NCI-H2107 treated with DMSO at 0.1 percent for 48 hours (cell line): Measurements from ENCODE around the gene CAMTA1.
"Not testable (repeated sequence)": the region's sequence is repeated elsewhere in the genome, so short reads cannot be mapped to it uniquely, and the experiment has no call there.

Source experiments
- DNase-seq: peaks from one replicate; lab custom pipeline; 2025; ENCODE audit not compliant: unreplicated experiment; lab: John Stamatoyannopoulos, UW

CAMTA1 gene

DNA sequence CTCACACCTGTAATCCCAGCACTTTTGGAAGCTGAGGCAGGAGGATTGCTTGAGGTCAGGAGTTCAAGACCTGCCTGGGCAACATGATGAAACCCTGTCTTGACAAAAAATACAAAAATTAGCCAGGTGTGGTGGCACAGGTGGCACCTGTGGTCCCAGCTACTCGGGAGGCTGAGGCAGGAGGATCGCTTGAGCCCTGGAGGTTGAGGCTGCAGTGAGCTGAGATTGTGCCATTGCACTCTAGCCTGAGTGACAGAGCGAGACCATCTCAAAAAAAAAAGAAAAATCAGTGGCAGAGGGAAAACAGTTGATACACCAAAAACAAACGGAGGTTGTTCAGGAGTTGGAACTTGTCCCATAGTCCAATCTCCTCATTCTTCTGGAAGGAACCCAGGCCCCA lies 904.1 kb downstream of the CAMTA1 start:
- not testable (repeated sequence) for DNase-seq

- DNase-seq = no peak
These were observed 904.8 kb downstream of the CAMTA1 start for GRCh38 chr1:7690076-7690475.

DNA sequence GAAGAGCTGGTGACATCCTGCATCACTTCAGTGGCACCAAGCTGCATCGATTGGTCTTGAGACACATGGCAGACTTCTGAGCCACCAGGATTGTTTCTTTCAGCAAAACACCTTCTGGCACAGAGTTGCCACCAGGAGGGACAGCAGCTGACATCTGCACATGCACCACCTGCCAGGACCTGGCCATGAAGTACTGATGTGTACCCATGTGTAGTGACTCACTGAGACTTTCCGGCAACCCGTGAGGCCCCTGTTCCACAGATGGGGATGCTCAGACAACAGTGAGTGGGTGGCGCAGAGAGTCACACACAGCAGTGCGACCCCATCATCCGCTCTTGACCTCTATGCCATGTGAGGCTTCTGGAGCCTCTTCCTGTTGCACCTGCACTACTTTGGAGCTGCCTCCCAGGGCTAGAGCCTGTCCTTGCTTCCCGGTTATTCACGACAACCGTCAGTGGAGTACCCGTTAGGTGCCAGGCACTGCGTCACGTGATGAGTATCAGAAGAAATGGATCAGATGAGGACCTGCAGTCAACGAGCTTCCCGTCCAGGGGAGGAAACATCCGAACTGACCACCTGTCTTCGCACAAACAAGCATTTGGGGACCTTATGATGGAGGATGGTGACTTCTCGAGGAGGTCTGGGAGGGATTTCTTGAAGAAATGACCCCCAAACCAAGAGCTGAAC lies 905.4 kb downstream of the CAMTA1 start:
- no peak for DNase-seq

DNA sequence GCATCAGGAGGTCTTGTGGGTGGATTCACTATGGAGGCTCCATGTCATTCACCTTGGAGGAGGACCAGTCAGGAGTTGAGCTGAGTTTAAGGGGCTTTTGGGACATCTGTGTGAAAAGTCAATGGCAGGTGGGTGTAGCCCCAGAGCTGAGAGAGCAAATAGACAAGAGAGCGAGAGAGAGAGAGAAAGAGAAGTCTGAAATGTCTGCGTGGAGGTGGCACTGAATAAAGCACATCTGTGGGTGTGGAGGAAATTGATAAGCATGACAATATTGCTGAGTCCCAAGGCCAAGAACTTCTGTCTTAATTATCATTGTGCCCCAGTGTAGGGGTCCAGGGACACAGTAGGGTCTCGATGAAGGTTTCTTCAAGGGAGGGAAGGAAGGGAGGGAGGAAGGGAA lies 906.3 kb downstream of the CAMTA1 start:
- no peak for DNase-seq

DNA sequence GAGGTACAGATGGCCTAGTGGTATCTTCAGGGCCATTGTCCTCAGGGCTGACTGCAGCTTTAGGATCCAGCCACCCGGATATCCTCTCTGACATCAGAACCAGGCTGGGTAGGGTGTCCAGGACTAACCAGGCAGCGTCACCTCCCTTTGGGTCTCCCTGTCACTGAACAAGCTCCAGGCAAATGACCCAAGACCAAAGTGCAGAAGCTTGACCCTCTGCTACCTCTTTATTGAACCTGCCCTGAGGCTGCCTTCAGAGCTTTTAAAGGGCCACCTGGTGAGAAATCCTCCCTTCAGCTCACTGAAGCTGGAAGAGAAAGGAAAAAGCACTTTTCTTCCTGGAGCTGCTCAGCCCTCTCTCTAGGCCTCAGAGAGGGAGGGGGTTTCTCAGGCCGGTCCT lies 906.8 kb downstream of the CAMTA1 start:
- DNase-seq = no peak

GRCh38 chr1:7693037-7693436 lies 907.8 kb downstream of the CAMTA1 start:
- not testable (repeated sequence) for DNase-seq

DNA sequence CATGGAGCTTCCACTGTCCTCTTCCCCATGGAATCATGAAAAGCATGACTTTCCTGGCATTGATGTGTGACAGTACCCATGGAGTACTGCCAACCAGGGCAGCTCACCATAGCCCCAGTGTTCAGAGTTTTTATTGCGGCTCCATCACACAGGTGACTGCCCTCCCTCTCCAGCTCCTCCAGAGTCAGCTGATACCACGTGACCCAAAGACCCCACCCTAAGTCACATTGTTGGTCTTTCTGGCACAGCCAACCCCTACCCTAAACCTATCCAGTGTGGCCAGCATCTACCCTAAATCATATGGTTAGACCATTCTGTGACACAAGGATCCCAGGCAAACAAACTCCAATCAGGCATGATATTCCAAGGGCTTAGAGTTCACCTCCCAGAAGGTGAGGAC lies 908.4 kb downstream of the CAMTA1 start:
- no peak for DNase-seq

- DNase-seq = no peak
These were observed 909.6 kb downstream of the CAMTA1 start for GRCh38 chr1:7694600-7695496.

- DNase-seq = no peak
These were observed 910.4 kb downstream of the CAMTA1 start for GRCh38 chr1:7695497-7696117.

DNA sequence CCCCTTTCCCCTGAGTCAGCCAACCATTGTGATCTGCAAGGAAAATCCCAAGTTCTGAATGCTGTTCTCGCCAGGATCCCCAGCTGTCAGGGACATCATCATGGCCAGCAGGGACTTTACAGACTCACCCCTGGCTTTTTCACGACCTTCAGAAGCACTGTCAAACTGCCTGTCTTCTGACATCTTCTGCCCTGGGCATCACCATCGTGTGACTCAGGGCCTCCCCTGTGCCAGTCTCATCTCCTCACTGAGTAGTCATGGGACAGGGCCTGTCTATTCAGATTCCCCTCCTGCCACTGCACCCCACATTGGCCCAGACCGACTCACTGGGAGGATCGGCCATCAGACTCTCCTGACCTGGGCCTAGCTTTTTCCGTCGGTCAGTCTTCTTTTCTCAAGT lies 913.4 kb downstream of the CAMTA1 start:
- DNase-seq = no peak

DNA sequence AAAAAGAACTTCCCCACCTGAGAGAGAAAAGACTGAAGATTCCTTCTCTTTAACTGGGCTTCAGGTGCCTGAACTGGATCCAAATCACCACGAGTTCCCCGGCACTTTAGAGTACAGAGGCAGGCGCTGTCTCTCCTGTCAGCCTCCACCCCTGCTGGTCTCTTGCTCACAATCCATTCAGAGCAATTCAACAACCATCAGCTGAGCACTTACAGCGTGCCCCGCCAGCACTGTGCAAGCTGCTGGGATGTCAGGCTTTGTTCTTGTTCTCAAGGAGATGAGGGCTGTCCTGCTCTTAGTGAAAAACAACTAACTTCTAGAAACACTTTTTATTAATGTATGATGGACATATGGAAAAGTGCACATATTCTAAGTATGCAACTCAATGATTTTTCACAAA lies 917.1 kb downstream of the CAMTA1 start:
- peak; percentile 8 for DNase-seq

DNA sequence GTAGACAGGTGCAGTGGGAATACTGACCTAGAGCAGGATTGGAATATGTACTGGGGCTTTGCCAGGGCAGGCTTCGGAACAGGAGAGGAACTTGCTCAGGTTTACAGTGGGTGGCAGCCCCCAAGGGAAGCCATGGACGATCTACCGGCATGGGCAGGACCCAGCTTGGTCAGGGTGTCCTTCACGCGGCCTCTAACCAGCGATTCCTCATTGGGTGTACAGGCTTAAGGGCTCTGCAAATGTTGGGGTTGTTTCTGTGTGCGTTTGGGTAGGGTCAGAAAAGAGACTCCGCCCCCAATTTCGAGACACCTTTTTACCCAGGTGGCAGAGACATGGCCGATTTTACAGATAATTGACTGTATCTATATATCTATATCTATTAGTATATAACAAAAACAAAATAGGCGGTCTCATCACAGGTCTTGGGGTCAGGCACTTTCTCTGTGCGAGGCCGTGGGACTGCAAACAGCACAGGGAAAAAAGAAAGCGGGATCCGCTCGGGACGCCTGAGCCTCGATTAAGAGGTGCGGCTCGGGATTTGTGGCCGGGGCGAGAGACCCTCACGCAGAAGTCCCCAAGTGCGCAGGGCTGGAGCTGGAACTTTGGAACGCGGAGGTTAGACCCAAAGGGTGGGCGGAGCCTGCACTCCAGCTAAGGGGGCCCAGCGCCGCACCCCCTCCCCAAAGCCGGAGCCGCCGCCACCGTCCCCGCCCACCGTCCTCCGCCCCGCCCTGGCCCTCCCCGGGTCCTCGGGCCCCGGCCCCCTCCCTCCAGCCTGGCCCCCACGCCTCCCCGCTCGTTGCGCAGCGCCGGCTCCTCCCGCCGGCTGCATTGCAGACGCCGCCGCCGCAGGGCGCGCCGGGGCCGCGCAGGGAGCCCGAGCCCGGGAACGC lies 918.3 kb downstream of the CAMTA1 start:
- DNase-seq = no peak

DNA sequence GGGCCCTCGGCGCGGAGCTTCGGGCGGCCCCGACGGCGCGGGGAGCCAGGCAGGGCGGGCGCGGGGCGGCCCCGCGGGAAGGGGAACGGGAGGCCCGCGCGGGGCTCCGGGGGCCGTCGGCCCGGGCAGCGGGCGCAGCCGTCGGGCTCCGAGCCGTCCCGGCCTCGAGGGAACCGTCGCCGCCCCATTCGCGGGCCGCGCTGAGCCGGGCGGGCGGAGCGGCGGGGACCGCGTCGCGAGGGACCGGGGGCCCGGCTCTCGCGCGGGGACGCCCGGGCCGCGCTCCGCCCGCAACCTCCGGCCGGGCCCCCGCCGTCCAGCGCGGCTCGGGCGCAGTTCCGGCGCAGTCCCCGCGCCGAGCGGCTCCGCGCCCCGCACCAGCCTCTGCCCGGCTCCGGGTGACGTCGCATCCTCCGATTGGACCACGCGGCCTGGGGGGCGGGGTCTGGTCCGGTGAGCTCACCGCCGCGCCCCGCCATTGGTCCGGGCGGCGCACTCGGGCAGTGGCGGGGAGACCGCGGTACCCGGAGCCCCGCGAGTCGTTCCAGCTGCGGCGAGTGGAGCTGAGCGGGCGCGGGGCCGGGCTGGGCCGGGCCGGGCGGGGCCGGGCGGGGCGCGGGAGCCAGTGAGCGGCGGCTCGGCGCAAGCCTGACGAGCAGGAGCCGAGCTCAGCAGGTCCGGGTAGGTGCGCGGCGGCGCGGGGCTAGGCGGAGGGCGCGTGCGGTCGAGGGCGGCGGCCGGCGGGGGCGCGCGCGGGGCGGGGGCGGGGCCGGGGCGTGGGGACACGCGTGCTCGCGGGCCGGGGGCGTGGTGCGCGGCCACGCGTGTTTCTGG lies 919.2 kb downstream of the CAMTA1 start:
- no peak for DNase-seq

- DNase-seq = no peak
These were observed 920.0 kb downstream of the CAMTA1 start for GRCh38 chr1:7705048-7705907.

- no peak for DNase-seq
These were observed 920.6 kb downstream of the CAMTA1 start for GRCh38 chr1:7705908-7706216.

DNA sequence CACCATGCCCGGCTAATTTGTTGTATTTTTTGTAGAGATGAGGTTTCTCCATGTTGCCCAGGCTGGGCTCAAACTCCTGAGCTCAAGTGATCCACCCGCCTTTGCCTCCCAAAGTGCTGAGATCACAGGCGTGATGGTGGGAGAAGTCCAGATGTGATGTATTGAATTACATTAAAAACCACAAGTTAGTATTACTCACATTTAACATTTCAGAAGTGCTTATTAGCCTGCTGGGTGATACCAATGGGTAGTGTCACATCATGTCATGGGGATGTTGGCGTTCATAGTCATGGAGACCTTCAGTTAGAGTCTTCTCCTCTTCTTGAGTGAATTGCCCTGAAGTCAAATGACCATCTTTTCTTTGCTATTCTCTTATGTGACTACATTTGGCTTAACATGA lies 922.3 kb downstream of the CAMTA1 start:
- no peak for DNase-seq

GRCh38 chr1:7708065-7708464 lies 922.8 kb downstream of the CAMTA1 start:
- DNase-seq = not testable (repeated sequence)

DNA sequence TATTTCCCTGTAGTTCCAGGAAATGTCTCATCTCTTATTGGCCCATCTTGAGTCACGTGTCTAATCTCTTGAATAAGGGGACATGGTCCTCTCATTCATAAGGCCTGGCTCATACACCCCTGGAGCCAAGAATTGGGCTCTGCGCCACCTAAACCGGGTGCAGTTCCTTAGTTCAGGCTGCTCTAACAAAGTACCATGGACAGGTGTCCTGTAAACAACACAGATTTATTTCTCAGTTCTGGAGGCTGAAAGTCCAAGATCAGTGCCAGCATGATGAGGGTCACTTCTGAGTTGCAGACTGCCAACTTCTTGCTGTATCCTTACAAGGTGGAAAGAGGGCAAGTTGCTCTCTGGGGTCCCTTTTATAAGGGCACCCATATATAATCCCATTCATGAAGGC lies 925.6 kb downstream of the CAMTA1 start:
- no peak for DNase-seq

GRCh38 chr1:7712731-7713323 lies 927.6 kb downstream of the CAMTA1 start:
- no peak for DNase-seq
